Adrenal gland (tissue), 5 donors: ENCODE results near the gene FUNDC1.

Source experiments
- POLR2A ChIP-seq, 2 donors: fragments of 450-650 bp; IDR thresholded peaks; one replicate each; pipeline ENCODE4 v1.6.1; 2017; ENCODE audit warnings: antibody characterized with exemption in 2 of 2, mild to moderate bottlenecking in 2 of 2, moderate library complexity in 1 of 2
- TF ChIP-seq, protein P1 (sequence below), 6 experiments: fragments of 450-650 bp in 4 of 6; fragments of 200-600 bp in 2 of 6; sonication (generic) in 1 of 6; IDR thresholded peaks; 1 replicate in 5 of 6; 2 replicates in 1 of 6; pipeline versions ENCODE4 v1.5.1 to v1.8.0; 2016 to 2021; ENCODE audit warnings: antibody characterized with exemption in 6 of 6, mild to moderate bottlenecking in 2 of 6, moderate library complexity in 1 of 6
- donor health status: DM: no; HTN: no; CAD: no.

DNA sequence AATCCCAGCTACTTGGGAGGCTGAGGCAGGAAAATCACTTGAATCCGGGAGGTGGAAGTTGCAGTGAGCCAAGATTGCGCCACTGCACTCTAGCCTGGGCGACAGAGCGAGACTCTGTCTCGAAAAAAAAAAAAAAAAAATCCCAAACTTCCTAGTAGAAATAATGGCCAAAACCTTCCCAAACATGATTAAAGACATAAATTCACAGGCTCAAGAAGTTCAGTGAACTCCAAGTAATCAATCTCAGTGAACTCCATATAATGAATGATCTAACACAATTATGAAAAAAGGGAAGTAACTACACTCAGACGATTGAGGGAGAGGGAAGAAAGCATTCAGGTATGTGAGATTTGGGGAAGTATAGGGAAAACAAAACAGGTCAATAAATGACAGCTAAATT is 6.5 kb downstream of the FUNDC1 start:
- TF ChIP-seq, protein P1, sequence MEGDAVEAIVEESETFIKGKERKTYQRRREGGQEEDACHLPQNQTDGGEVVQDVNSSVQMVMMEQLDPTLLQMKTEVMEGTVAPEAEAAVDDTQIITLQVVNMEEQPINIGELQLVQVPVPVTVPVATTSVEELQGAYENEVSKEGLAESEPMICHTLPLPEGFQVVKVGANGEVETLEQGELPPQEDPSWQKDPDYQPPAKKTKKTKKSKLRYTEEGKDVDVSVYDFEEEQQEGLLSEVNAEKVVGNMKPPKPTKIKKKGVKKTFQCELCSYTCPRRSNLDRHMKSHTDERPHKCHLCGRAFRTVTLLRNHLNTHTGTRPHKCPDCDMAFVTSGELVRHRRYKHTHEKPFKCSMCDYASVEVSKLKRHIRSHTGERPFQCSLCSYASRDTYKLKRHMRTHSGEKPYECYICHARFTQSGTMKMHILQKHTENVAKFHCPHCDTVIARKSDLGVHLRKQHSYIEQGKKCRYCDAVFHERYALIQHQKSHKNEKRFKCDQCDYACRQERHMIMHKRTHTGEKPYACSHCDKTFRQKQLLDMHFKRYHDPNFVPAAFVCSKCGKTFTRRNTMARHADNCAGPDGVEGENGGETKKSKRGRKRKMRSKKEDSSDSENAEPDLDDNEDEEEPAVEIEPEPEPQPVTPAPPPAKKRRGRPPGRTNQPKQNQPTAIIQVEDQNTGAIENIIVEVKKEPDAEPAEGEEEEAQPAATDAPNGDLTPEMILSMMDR (IDR thresholded peaks at IDR 0.05) = no peak
- no peak for TF ChIP-seq POLR2A (IDR thresholded peaks at IDR 0.05)
